ENCODE data around the gene SBF2.

GRCh38 chr11:9769621-9770020, 524.4 kb downstream of the SBF2 start:
- TF ChIP-seq CTCF (conservative IDR thresholded peaks at IDR 0.05) (no peak), ZFX (IDR thresholded peaks at IDR 0.05) (no peak)

Measured in C4-2B (cell line).